Measurements from ENCODE around the gene ARFGAP2. TPM values are rescaled to one million over a fixed set of nuclear protein-coding genes. Genes with fewer than 3 reads are reported as not detected.

Gene ARFGAP2
- total and polyA plus RNA-seq, 10 donors, result 46.7 to 216 (median 93.6) TPM

- Histone ChIP-seq H3K36me3 (peaks cover 5 to 92% (median 86%) of the 10 kb centered on the region in 6 donors), H3K27ac (no peak overlapping the region), H3K27me3 (replicated peaks in 1 of 7) (no peaks in the 10 kb centered on the region), H3K9me3 (no peaks in the 10 kb centered on the region), H3K4me3 (no peak overlapping the region), H3K4me1 (peaks cover 12 to 53% (median 37%) of the 10 kb centered on the region in 6 donors)
- TF ChIP-seq POLR2AphosphoS5 (IDR thresholded peaks at IDR 0.05), result peak in 1 of 3 donors; percentile 16
- TF ChIP-seq CTCF (IDR thresholded peaks at IDR 0.05 in 8 of 11, conservative IDR thresholded peaks at IDR 0.05 in 3 of 11), result no peak
- no peak for TF ChIP-seq POLR2A (IDR thresholded peaks at IDR 0.05)
- intact Hi-C loops (cut with DNase I; ENCODE audit: low total_unique reads), result no loop called here
- 93 to 96% (median 95%) methylated on average over 16 of the region's 16 CpGs for WGBS, 5 donors
- DNase-seq, result no peak
Observed at GRCh38 chr11:47171061-47171838, 5.4 kb downstream of the ARFGAP2 start.

GRCh38 chr11:47166368-47166767 is 10.3 kb downstream of the ARFGAP2 start:
- Histone ChIP-seq H3K27me3 (replicated peaks in 1 of 7) (no peaks in the 10 kb centered on the region), H3K9me3 (no peaks in the 10 kb centered on the region), H3K36me3 (peaks cover 8 to 96% (median 85%) of the 10 kb centered on the region in 6 donors), H3K4me3 (no peak overlapping the region), H3K4me1 (peaks cover 0 to 22% (median 8%) of the 10 kb centered on the region in 6 donors), H3K27ac (no peak overlapping the region)
- no peak for DNase-seq
- no peak for TF ChIP-seq POLR2A (IDR thresholded peaks at IDR 0.05)
- TF ChIP-seq POLR2AphosphoS5 (IDR thresholded peaks at IDR 0.05), result peak in 2 of 3 donors; percentile 20 to 65
- TF ChIP-seq CTCF (IDR thresholded peaks at IDR 0.05 in 8 of 11, conservative IDR thresholded peaks at IDR 0.05 in 3 of 11), result no peak
- intact Hi-C loops (cut with DNase I; ENCODE audit: low total_unique reads), result no loop called here
- WGBS, 5 donors, result 86 to 95% (median 95%) methylated on average over 4 to 5 of the region's 5 CpGs

GRCh38 chr11:47165253-47165840 is 11.3 kb downstream of the ARFGAP2 start:
- TF ChIP-seq POLR2A (IDR thresholded peaks at IDR 0.05) (no peak), CTCF (IDR thresholded peaks at IDR 0.05 in 8 of 11, conservative IDR thresholded peaks at IDR 0.05 in 3 of 11) (no peak), POLR2AphosphoS5 (IDR thresholded peaks at IDR 0.05) (peak in 1 of 3 donors; percentile 61)
- 92 to 95% (median 93%) methylated on average over 16 of the region's 16 CpGs for WGBS, 5 donors
- Histone ChIP-seq H3K4me3 (no peak overlapping the region), H3K36me3 (peaks cover 8 to 86% (median 74%) of the 10 kb centered on the region in 6 donors), H3K27me3 (replicated peaks in 1 of 7) (no peaks in the 10 kb centered on the region), H3K27ac (no peak overlapping the region), H3K9me3 (no peaks in the 10 kb centered on the region), H3K4me1 (peaks cover 0 to 22% (median 11%) of the 10 kb centered on the region in 6 donors)
- DNase-seq, result no peak
- intact Hi-C loops (cut with DNase I; ENCODE audit: low total_unique reads), result no loop called here

- 80 to 87% (median 84%) methylated on average over 4 of the region's 4 CpGs for WGBS, 5 donors
- TF ChIP-seq POLR2AphosphoS5 (IDR thresholded peaks at IDR 0.05) (peak in 1 of 3 donors; percentile 58), POLR2A (IDR thresholded peaks at IDR 0.05) (no peak)
- Histone ChIP-seq H3K4me3 (no peak overlapping the region), H3K4me1 (peaks cover 0 to 22% (median 11%) of the 10 kb centered on the region in 6 donors), H3K36me3 (peaks cover 8 to 78% (median 64%) of the 10 kb centered on the region in 6 donors), H3K9me3 (no peaks in the 10 kb centered on the region), H3K27me3 (replicated peaks in 1 of 7) (no peaks in the 10 kb centered on the region), H3K27ac (no peak overlapping the region)
- intact Hi-C loops (cut with DNase I; ENCODE audit: low total_unique reads), result no loop called here
- no peak for DNase-seq
Observed at GRCh38 chr11:47164321-47164720, 12.4 kb downstream of the ARFGAP2 start.
